BE2C (cell line): ENCODE data around the gene ADCY9.
A peak's percentile ranks its signal among the peaks of the same experiment; 100 is the strongest.
"Not testable (repeated sequence)": the region's sequence is repeated elsewhere in the genome, so short reads cannot be mapped to it uniquely, and the experiment has no call there.

Experiments used
- DNase-seq: peaks from one replicate; pipeline ENCODE4 v3.0.0-alpha.2; 2020
- H3K27me3 ChIP-seq: fragments of 250-450 bp; sonication (Bioruptor Pico); 2 replicates; pipeline ENCODE4 v1.5.1; 2020; ENCODE audit warnings: mild to moderate bottlenecking
- H3K36me3 ChIP-seq: fragments of 250-450 bp; sonication (Bioruptor Pico); 2 replicates; pipeline ENCODE4 v1.5.1; 2020; ENCODE audit warnings: mild to moderate bottlenecking
- H3K4me1 ChIP-seq: fragments of 250-450 bp; sonication (Bioruptor Pico); 2 replicates; pipeline ENCODE4 v1.5.1; 2020
- H3K4me3 ChIP-seq: 2 replicates; pipeline ENCODE4 v1.5.1; 2011; ENCODE audit warnings: low read depth, low read length
- H3K9me3 ChIP-seq: fragments of 250-450 bp; sonication (Bioruptor Pico); 2 replicates; pipeline ENCODE4 v1.5.1; 2020
- CTCF ChIP-seq: IDR thresholded peaks from 2 replicates; pipeline ENCODE4 v1.5.1; 2012; ENCODE audit warnings: mild to moderate bottlenecking, low read depth, low read length

Gene ADCY9

GRCh38 chr16:3938843-3939624, 177.2 kb downstream of the ADCY9 start:
- Histone ChIP-seq H3K9me3 (no peaks in the 10 kb centered on the region), H3K36me3 (no peaks in the 10 kb centered on the region), H3K4me3 (peak overlapping the region; percentile 49), H3K27me3 (no peaks in the 10 kb centered on the region), H3K4me1 (no peaks in the 10 kb centered on the region)
- DNase-seq, result peak; percentile 83
- peak; percentile 89 for TF ChIP-seq CTCF

GRCh38 chr16:3938471-3938842, 177.8 kb downstream of the ADCY9 start:
- H3K27me3 ChIP-seq, result no peaks in the 10 kb centered on the region

GRCh38 chr16:3937066-3937875, 179.0 kb downstream of the ADCY9 start:
- Histone ChIP-seq H3K9me3 (no peaks in the 10 kb centered on the region), H3K4me3 (no peak overlapping the region), H3K4me1 (no peaks in the 10 kb centered on the region), H3K27me3 (no peaks in the 10 kb centered on the region), H3K36me3 (no peaks in the 10 kb centered on the region)
- no peak for TF ChIP-seq CTCF
- DNase-seq, result no peak

More at GRCh38 chr16:3938471-3938842, 177.8 kb downstream of the ADCY9 start:
- H3K9me3 ChIP-seq, result no peaks in the 10 kb centered on the region
- H3K4me1 ChIP-seq, result no peaks in the 10 kb centered on the region
- no peak for DNase-seq
- H3K36me3 ChIP-seq, result no peaks in the 10 kb centered on the region
- H3K4me3 ChIP-seq, result peak overlapping the region; percentile 49
- no peak for TF ChIP-seq CTCF

- no peak for TF ChIP-seq CTCF
- H3K4me3 ChIP-seq, result no peak overlapping the region
- DNase-seq, result no peak
These were observed 180.3 kb downstream of the ADCY9 start for GRCh38 chr16:3935921-3936320.

GRCh38 chr16:3934491-3935181, 181.6 kb downstream of the ADCY9 start:
- DNase-seq, result no peak
- TF ChIP-seq CTCF, result no peak
- Histone ChIP-seq H3K27me3 (no peaks in the 10 kb centered on the region), H3K9me3 (no peaks in the 10 kb centered on the region), H3K36me3 (no peaks in the 10 kb centered on the region), H3K4me1 (no peaks in the 10 kb centered on the region), H3K4me3 (no peak overlapping the region)

More at GRCh38 chr16:3935921-3936320, 180.3 kb downstream of the ADCY9 start:
- Histone ChIP-seq H3K27me3 (no peaks in the 10 kb centered on the region), H3K4me1 (no peaks in the 10 kb centered on the region), H3K36me3 (no peaks in the 10 kb centered on the region), H3K9me3 (no peaks in the 10 kb centered on the region)

GRCh38 chr16:3927147-3927546, 189.1 kb downstream of the ADCY9 start:
- H3K4me3 ChIP-seq, H3K36me3 ChIP-seq, H3K27me3 ChIP-seq, H3K4me1 ChIP-seq, H3K9me3 ChIP-seq, DNase-seq: not testable (repeated sequence)
